ENCODE results near the gene ST7. TPM values are rescaled to one million over a fixed set of nuclear protein-coding genes. Genes with fewer than 3 reads are reported as not detected.

ST7 gene
- total and polyA plus RNA-seq, 8 donors, result 7.5 to 49.0 (median 16.1) TPM

GRCh38 chr7:117062300-117062699 is 109.0 kb downstream of the ST7 start:
- Histone ChIP-seq H3K36me3 (no peaks in the 10 kb centered on the region), H3K27me3 (no peaks in the 10 kb centered on the region), H3K27ac (no peak overlapping the region), H3K4me3 (no peak overlapping the region), H3K9me3 (no peaks in the 10 kb centered on the region), H3K4me1 (peaks cover 0 to 12% (median 5%) of the 10 kb centered on the region in 4 donors)
- TF ChIP-seq POLR2AphosphoS5 (IDR thresholded peaks at IDR 0.05) (no peak), POLR2A (IDR thresholded peaks at IDR 0.05) (no peak), CTCF (IDR thresholded peaks at IDR 0.05) (no peak), EP300 (IDR thresholded peaks at IDR 0.05) (no peak)
- intact Hi-C loops (cut with DNase I; ENCODE audit: low total_unique reads), result no loop called here
- WGBS, 5 donors, result 36 to 68% (median 42%) methylated on average over 1 of the region's 1 CpG
- DNase-seq, result no peak

GRCh38 chr7:117064688-117065087 is 111.4 kb downstream of the ST7 start:
- no peak overlapping the region for H3K4me3 ChIP-seq
- DNase-seq, result no peak
- 92 to 96% (median 95%) methylated on average over 3 of the region's 3 CpGs for WGBS, 5 donors
- TF ChIP-seq POLR2A (IDR thresholded peaks at IDR 0.05), result no peak
- intact Hi-C loops (cut with DNase I; ENCODE audit: low total_unique reads), result no loop called here
- H3K27ac ChIP-seq, result no peak overlapping the region
- no peaks in the 10 kb centered on the region for H3K36me3 ChIP-seq
- no peaks in the 10 kb centered on the region for H3K27me3 ChIP-seq
- H3K4me1 ChIP-seq, result peaks cover 0 to 15% (median 5%) of the 10 kb centered on the region in 4 donors
- no peaks in the 10 kb centered on the region for H3K9me3 ChIP-seq

- Histone ChIP-seq H3K4me1 (peaks cover 0 to 15% (median 5%) of the 10 kb centered on the region in 4 donors), H3K27ac (no peak overlapping the region), H3K4me3 (no peak overlapping the region), H3K9me3 (no peaks in the 10 kb centered on the region), H3K36me3 (no peaks in the 10 kb centered on the region), H3K27me3 (no peaks in the 10 kb centered on the region)
- DNase-seq, result no peak
- no peak for TF ChIP-seq POLR2AphosphoS5 (IDR thresholded peaks at IDR 0.05)
- TF ChIP-seq EP300 (IDR thresholded peaks at IDR 0.05), result no peak
- TF ChIP-seq CTCF (IDR thresholded peaks at IDR 0.05), result no peak
- no peak for TF ChIP-seq POLR2A (IDR thresholded peaks at IDR 0.05)
- 49 to 92% (median 81%) methylated on average over 3 of the region's 3 CpGs for WGBS, 5 donors
- intact Hi-C loops (cut with DNase I; ENCODE audit: low total_unique reads), result no loop called here
These were observed 112.4 kb downstream of the ST7 start for GRCh38 chr7:117065571-117066150.

GRCh38 chr7:117066668-117067067 is 113.4 kb downstream of the ST7 start:
- Histone ChIP-seq H3K36me3 (no peaks in the 10 kb centered on the region), H3K9me3 (no peaks in the 10 kb centered on the region), H3K4me1 (peaks cover 0 to 18% (median 3%) of the 10 kb centered on the region in 4 donors), H3K27ac (no peak overlapping the region), H3K4me3 (no peak overlapping the region), H3K27me3 (no peaks in the 10 kb centered on the region)
- 84 to 96% (median 89%) methylated on average over 3 of the region's 3 CpGs for WGBS, 5 donors
- DNase-seq, result no peak
- intact Hi-C loops (cut with DNase I; ENCODE audit: low total_unique reads), result no loop called here
- no peak for TF ChIP-seq CTCF (IDR thresholded peaks at IDR 0.05)
- TF ChIP-seq POLR2A (IDR thresholded peaks at IDR 0.05), result no peak
- no peak for TF ChIP-seq POLR2AphosphoS5 (IDR thresholded peaks at IDR 0.05)
- TF ChIP-seq EP300 (IDR thresholded peaks at IDR 0.05), result no peak

GRCh38 chr7:117067340-117067739 is 114.0 kb downstream of the ST7 start:
- Histone ChIP-seq H3K27ac (no peak overlapping the region), H3K36me3 (no peaks in the 10 kb centered on the region), H3K4me1 (peaks cover 0 to 19% (median 6%) of the 10 kb centered on the region in 4 donors), H3K9me3 (no peaks in the 10 kb centered on the region), H3K27me3 (no peaks in the 10 kb centered on the region), H3K4me3 (no peak overlapping the region)
- intact Hi-C loops (cut with DNase I; ENCODE audit: low total_unique reads), result no loop called here
- no peak for DNase-seq
- no peak for TF ChIP-seq EP300 (IDR thresholded peaks at IDR 0.05)
- 84 to 93% (median 89%) methylated on average over 1 of the region's 1 CpG for WGBS, 5 donors
